Epithelial cell of prostate (primary cell): Measurements from ENCODE around the gene PLEKHM3.

Experiments
- DNase-seq: peaks from one replicate; pipeline ENCODE4 v3.0.0-alpha.2; 2011; ENCODE audit warnings: low read depth, low spot score
- H3K27ac ChIP-seq: fragments of 450-650 bp; 2 replicates; pipeline ENCODE4 v1.5.1; 2017; ENCODE audit warnings: mild to moderate bottlenecking

The PLEKHM3 gene, protein sequence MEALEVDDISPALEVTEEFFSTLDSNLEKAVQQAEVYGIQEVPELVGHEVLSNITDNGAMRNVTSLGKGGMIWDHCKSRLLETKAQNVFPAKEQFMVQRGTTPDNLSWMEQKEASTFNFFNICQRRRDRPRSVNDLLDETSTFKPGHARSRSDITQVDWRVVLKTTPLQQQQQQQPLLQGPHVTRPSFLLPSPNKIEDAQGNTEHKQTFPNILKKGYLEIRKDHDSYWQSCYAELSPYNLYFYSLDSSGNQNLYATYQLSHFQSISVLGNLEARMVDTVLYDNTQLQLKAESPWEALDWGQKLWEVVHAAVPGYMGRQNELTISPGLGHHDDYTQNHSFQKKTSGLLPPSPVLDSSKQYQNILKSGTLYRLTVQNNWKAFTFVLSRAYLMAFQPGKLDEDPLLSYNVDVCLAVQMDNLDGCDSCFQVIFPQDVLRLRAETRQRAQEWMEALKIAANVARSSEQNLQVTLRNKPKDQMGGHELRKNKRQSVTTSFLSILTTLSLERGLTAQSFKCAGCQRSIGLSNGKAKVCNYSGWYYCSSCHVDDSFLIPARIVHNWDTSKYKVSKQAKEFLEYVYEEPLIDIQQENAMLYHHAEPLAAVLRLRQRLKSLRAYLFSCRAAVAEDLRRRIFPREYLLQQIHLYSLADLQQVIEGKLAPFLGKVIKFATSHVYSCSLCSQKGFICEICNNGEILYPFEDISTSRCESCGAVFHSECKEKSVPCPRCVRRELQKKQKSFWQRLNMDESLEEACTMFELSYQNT

DNA sequence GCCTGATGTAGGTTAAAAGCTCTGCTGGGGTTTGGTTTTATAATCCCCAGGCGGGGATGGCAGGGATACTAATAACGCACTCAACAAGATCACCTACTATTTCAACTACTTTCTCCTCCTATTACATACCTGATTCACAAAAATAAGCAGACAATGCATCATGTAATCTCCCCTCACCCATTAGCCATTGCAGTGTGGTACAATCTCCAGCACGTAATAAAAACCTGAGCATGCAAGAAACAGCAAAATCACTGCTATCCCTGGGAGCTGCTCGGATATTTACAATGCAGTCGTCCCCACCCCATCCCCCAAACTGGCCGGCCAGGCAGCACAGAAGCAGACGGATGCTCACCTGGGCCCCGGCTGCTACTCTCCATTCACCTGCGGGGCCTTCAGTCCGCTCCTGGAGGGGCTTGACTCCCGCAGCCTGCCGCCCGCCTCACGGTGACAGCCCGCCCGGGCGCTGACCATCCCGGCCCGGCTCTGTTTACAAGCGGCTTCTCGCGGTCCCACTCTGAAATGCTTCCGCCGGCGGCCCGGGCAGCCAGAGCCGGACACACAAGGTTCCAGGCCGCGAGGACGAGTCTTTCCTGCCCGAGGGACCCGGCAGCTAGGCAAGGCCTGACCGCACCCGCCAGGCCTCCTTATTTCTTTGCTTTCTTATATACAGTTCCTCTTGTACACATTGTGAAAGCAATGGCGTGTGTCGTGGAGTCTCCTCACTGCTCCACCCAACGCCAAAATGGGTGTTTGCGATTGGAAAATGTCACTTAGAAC is at the start of gene PLEKHM3:
PLEKHM3 (minus strand) TSS at position 491 of the 777 bp plus-strand sequence. CDS start 23,888 bp downstream, outside the sequence.
- peak within 1 kb of the TSS; percentile 52 for H3K27ac ChIP-seq

DNA sequence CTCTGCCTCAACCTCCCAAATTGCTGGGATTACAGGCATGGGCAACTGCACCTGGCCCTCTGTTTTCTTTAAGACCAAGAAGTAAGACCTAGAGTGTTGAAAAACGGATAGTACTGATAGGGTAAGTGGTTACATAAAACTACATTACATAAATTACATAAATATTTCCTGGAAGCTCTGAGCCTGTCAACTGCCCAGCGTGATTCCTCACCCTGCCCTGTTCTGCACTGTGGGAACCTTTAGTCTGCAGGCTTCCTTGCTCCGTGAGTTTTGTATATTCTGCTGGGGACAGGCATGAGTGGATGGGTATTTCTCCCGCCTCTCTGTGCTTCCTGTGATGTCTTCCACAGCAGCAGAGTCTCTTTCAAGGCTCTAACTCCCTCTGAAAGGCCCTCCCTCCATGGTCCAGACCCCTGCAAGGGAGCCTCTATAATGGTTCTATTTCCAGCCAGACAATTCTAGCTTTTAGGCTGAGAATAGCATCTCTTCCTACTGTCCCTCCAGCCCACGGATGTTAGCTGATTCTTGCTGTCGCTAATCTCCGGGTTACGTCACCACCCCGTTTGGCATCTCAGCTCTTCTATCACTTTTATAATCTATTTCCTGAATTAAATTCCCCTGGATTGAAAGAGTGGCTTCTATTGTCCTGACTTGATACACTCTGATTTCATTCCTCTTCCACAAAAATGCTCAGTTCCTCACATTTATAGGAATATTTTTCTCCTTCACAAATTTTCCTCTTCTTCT is 49.5 kb upstream of the PLEKHM3 start:
- H3K27ac ChIP-seq = no peak overlapping the region
- DNase-seq = no peak

More for the DNA sequence above, at the start of gene PLEKHM3:
- no peak for DNase-seq

DNA sequence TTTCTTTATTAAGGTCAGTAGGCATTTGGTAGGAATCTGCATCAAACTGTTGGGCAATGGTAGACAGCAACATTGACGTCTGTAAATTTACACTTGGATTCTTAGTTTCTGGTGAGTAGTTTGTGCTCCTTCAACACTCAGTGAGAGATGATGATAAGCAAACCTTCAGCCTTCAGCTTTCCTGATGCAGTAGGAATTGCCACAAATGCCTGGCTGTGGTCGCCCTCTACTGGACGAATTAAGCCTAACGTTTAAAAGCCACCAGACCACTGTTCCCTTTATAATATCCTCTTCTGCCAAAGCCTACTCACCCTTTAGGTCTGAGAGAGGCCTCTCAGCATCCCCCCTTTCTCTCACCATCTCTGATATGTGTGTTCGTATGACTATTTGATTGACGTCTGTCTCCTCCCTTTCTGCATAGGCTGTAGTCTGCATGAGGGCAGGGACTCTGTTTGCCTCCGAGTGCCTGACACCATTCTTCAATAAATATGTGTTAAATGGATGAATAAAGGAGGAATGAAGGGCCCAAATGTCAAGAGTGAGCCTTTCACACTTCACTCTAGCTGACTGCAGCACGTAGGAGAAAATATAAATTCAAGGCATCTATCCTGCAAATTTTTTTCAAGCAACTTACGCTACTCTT is 47.0 kb upstream of the PLEKHM3 start:
- no peak overlapping the region for H3K27ac ChIP-seq
- no peak for DNase-seq

DNA sequence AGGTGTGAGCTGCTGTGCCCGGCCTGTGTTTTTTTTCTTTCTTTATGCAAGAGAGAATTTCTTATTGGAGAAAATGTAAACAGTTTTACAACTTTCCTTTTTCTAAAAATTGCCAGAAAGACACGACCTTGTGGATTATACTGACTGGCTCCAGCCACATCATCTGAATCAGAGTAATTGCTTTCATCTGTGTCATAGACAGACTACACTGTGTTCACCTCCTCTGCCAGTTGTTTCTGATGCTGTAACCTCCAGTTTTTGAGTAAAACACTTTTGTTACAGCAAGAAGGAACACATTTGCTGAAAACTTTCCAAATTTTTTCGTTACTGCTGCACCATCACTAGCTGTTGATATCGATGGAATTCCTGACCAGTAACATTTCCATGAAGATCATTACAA is 43.9 kb upstream of the PLEKHM3 start:
- DNase-seq = no peak
- no peak overlapping the region for H3K27ac ChIP-seq

DNA sequence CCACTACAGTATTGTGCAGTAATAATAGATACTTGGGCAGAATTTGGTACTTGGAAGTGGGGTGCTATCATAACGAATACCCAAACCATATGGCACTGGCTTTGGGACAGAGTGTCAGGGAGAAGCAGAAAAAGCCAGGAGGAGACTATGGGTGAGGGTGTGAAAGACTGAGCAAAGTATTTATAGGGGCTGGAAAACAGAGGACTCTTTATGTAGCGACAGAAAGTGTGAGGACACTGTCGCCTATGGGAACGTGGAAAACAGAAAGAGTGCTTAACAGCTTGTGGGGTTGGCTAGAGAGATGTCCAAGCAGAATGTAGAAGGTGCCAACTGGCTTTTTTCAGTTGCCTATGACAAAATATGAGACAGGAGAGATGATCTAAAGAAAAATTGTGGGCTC is 40.7 kb upstream of the PLEKHM3 start:
- no peak overlapping the region for H3K27ac ChIP-seq
- no peak for DNase-seq

DNA sequence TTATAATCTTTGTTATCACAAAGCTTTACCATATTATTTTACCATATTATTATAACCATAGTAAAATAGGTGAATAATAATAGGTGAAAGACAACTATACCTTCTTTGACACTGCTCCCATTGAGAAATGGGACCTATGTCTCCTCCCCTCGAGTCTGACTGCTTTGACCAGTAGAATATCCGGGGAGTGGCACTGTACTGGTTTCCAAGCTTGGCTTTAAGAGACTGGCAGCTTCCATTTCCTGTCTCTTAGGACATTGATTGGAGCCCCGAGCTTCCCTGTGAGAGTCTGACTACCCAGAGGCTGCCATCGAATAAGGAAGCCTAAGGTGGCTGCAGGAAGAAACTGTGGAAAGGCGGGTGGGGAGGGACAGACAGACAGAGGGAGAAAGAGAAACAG is 40.1 kb upstream of the PLEKHM3 start:
- no peak for DNase-seq

DNA sequence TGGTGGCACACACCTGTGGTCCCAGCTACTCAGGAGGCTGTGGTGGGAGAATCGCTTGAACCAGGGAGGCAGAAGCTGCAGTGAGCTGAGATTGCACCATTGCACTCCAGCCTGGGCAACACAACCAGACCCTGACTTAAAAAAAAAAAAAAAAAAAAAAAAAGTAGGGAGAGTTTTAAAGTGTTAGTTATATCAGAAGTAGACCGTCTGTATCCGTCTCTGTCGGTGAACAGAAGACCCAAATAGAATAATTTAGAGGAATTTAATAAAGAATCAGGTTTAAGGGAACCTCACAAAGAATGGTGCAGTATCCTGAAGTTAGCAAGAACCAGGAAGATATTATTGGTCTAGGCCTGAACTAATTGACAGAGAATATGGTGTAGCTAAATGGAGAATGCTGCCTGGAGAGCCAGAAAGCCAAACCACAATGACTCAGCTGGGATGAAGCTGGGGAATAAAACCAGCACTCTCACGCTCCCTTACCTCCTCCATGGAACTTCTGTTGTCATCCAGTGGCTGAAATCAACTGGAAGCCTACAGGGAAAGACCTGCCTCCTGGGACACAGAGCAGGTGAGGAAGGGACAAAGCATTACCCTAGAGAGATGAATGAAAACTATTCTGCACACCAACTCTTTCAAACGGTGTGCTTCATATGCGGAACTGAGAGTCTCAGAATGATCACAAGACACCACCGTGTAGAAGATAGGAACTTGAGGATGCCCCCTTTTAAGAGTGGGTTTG is 39.1 kb upstream of the PLEKHM3 start:
- peak overlapping the region; percentile 16 for H3K27ac ChIP-seq
- peak; percentile 43 for DNase-seq

More for the DNA sequence above, 40.1 kb upstream of the PLEKHM3 start:
- no peak overlapping the region for H3K27ac ChIP-seq

DNA sequence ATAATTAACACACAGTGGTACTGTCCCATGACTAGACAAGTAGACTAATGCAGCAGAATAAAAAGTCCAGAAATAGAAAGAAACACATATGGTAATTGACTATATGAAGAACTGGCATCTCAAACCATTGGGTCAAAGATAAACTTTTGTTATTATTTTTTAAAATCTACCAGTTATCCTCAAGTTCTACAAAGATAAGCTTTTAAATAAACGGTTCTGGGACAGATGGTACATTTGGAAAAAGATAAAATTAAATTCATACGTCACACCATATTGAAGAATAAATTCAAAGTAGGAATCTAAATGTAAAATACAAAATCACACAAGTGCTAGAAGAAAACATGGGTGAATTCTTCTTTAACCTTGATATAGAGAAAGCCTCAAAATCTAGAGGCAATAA is 37.6 kb upstream of the PLEKHM3 start:
- DNase-seq = no peak
- no peak overlapping the region for H3K27ac ChIP-seq

DNA sequence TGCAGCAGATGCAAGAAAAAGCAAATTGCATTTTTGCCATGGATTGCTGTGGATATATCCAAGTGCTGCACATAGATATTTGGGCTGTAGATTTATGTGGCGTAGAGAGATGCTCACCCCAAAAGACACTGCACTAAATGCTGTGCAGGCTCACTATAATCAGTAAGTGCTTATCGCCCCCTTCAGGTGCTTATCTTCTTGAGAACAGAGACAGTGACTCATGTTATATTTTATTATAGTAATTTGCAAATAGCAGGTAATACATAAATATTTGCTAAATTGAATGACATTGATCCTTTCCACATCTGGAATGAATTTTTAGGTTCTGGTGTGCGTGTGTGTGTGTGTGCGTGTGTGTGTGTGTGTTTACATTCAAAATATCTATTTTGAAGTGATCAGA is 36.8 kb upstream of the PLEKHM3 start:
- H3K27ac ChIP-seq = no peak overlapping the region
- DNase-seq = no peak

DNA sequence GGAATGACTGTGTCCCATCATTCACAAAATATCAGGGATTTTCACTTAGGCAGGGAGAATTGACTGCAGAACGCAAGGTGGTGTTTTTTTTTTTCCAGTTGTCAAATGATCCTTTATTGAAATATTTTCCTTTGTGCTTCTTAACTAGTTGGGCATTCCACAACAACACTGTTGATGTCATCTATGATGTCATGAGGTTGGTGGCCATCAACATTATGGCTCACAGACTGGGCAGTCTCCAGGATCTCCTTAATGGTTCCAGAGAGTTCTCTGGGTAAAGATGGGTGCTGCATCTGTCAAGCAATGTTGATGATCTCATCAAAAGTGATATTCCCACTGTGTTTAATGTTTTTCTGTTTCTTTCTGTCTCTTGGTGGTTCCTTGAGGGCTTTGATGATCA is 31.8 kb upstream of the PLEKHM3 start:
- no peak for DNase-seq
- no peak overlapping the region for H3K27ac ChIP-seq

DNA sequence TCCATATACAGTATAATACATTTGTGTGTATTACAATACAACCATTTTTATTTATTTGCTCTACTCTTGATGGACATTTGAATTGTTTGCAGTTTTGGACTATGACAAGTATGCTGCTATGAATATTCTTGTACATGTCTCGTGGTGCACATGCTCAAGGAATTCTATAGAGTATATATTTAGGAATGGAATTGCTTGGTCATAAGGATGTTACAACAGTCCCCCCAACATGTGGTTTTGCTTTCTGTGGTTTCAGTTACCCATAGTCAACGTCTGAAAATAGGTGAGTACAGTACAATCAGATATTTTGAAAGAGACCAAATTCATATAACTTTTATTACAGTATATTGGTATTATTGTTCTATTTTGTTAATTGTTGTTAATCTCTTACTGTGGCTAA is 24.1 kb upstream of the PLEKHM3 start:
- DNase-seq = no peak

DNA sequence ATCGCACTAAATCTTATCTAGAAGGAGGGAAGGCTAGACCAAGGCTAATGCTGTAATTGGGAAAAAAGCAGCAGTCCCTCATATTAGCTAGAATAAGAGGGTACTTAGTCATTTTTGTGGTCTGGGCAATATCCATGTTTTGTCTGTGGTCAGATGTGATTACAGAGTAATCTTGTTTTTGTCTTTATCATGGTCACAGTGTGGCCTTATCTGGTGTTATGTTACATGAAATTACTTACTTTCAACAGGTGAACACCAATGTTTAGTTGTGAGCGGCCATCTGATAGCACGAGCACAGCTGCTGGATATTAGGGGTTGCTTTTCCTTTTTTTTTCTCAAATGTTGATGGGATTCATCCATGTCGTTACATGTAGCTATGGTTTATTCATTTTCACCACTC is 23.7 kb upstream of the PLEKHM3 start:
- no peak for DNase-seq
- H3K27ac ChIP-seq = no peak overlapping the region

More for the DNA sequence above, 24.1 kb upstream of the PLEKHM3 start:
- no peak overlapping the region for H3K27ac ChIP-seq

DNA sequence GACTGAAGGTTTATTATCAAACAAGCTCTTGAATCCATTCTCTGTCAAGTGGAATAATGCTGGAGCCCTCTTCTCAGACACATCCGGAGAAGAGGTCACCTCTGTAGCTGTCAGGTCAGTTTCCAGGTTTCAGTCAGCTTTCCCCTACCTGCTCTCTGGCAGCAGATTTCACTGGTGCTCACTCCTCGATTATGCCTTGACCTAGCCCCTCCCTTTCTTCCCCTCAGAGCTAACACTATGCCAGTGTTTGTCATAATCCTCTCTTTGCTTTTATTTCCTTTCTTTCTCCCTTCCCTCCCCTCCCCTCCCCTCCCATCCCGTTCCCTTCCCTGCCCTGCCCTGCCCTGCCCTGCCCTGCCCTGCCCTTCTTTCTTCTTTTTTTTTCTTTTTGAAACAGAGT is 22.5 kb upstream of the PLEKHM3 start:
- DNase-seq = no peak
- H3K27ac ChIP-seq = peak overlapping the region; percentile 8

DNA sequence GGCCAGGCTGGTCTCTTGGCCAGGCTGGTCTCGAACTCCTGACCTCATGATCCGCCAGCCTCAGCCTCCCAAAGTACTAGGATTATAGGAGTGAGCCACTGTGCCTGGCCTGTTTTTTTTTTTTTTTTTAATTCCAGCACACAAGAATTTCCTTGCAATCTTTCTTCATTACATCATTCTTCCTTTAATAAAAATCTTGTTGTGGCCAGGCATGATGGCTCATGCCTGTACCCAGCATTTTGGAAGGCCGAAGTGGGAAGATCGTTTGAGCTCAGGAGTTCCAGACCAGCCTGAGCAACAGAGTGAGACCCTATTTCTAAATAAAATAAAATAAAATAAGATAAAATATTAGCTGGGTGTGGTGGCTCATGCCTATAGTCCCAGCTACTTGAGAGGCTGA is 21.4 kb upstream of the PLEKHM3 start:
- H3K27ac ChIP-seq = no peak overlapping the region
- no peak for DNase-seq

DNA sequence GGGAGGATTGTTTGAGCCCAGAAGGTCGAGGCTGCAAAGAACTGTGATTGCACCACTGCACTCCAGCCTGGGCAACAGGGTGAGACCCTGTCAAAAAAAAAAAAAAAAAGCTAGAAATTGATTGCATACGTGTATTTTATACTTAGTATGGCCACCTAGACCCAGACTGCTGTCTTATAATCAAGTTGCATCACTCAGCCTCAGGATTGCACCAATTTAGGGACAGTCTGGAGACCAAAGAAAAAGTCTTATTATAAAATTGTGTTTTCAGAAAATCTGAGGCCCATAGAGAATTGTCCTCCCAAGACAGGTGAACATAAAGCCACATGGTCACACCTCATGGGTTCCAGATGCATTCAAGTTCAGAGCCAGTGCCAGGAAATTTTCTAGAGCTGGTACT is 17.1 kb upstream of the PLEKHM3 start:
- H3K27ac ChIP-seq = no peak overlapping the region
- no peak for DNase-seq

DNA sequence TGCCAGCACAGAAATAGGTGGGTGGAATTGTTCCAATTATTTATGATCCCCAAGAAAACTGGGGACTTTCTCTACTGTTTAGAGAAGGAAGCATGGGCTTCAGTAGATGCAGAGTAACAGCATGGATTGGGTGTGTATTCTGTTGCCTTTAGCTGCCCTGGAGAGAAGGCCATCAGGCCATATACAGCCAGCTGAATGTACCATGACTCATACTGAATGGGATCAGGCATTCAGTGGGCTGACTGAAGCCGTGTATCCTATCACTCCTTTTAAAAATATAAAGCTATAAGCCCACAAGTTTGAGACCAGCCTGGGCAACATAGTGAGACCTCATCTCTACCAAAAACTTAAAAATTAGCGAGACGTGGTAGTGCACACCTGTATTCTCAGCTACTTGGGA is 16.7 kb upstream of the PLEKHM3 start:
- H3K27ac ChIP-seq = no peak overlapping the region
- no peak for DNase-seq

DNA sequence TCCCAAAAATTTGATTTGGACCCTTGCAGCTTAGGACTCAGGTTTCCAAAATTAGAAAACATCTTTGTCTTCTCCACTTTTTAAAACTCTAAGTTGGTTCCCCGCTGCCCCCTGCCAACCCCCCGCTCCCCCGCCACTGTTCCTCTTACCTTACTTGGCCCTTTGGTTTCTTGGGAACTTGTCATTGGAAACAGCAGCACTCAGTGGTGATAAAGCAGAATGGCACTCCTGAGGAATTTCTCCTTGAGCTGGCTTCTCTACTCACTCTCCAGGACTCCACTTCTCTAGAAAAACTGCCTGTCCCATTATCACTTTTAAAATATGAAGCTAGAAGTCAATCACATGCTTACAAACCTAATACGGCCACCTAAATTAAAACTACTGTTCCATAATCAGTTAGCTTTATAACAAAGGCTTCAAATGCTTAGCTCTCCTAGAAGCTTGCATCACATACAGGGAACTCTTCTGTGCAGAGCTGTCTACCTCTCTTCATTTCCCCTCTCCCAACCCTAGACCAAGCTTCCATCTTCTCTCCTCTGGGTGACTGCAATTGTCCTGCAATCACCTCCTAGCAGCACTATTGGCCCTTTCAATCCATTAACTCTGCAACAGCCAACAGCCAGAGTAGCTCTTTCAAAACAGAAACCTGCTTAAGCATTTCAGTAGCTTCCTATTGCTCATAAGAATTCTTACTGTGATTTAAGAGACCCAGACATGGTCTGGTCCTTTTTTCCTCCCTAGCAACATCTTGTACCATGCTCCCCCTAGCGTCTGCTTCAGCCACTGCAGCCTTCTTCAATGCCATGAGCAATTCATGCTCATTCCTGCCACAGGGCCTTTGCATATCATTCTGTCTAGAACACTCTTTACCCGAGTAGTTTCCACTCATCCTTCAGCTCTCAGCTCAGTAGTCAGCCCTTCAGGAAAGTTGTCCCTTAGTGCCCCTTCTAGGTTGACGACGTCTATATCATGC is 15.2 kb upstream of the PLEKHM3 start:
- DNase-seq = no peak
- no peak overlapping the region for H3K27ac ChIP-seq
